ENCODE measurements around the gene WDFY2. TPM values are rescaled to one million over a fixed set of nuclear protein-coding genes. Genes with fewer than 3 reads are reported as not detected.
"Not testable (repeated sequence)": the region's sequence is repeated elsewhere in the genome, so short reads cannot be mapped to it uniquely, and the experiment has no call there.

The WDFY2 gene
- total RNA-seq, 1 experiment from 2014 or later = 9.9 TPM

- DNase-seq (ENCODE audit: low read depth) = no peak
These were observed 22.1 kb upstream of the WDFY2 start for GRCh38 chr13:51562011-51562671.

- DNase-seq (ENCODE audit: low read depth) = no peak
These were observed 20.0 kb upstream of the WDFY2 start for GRCh38 chr13:51564252-51564651.

- DNase-seq (ENCODE audit: low read depth) = no peak
These were observed 19.6 kb upstream of the WDFY2 start for GRCh38 chr13:51564671-51565070.

GRCh38 chr13:51569001-51569400 lies 15.3 kb upstream of the WDFY2 start:
- not testable (repeated sequence) for DNase-seq (ENCODE audit: low read depth)

GRCh38 chr13:51576754-51577153 lies 7.5 kb upstream of the WDFY2 start:
- DNase-seq (ENCODE audit: low read depth) = no peak

- no peak for DNase-seq (ENCODE audit: low read depth)
These were observed 6.6 kb upstream of the WDFY2 start for GRCh38 chr13:51577690-51578089.

- no peak for DNase-seq (ENCODE audit: low read depth)
These were observed 4.6 kb upstream of the WDFY2 start for GRCh38 chr13:51579676-51580075.

- DNase-seq (ENCODE audit: low read depth) = no peak
These were observed 3.0 kb upstream of the WDFY2 start for GRCh38 chr13:51581148-51581820.

GRCh38 chr13:51583469-51583874 lies 790 bp upstream of the WDFY2 start:
- no peak for DNase-seq (ENCODE audit: low read depth)

- DNase-seq (ENCODE audit: low read depth) = no peak
These were observed 740 bp downstream of the WDFY2 start for GRCh38 chr13:51584731-51585672.

GRCh38 chr13:51585696-51586095 lies 1.4 kb downstream of the WDFY2 start:
- peak; percentile 77 for DNase-seq (ENCODE audit: low read depth)

- DNase-seq (ENCODE audit: low read depth) = no peak
These were observed 3.1 kb downstream of the WDFY2 start for GRCh38 chr13:51587372-51587771.

GRCh38 chr13:51588406-51588949 lies 4.2 kb downstream of the WDFY2 start:
- DNase-seq (ENCODE audit: low read depth) = no peak

- DNase-seq (ENCODE audit: low read depth) = no peak
These were observed 5.5 kb downstream of the WDFY2 start for GRCh38 chr13:51589793-51590192.

GRCh38 chr13:51590231-51590970 lies 6.1 kb downstream of the WDFY2 start:
- no peak for DNase-seq (ENCODE audit: low read depth)

GRCh38 chr13:51590971-51591627 lies 6.8 kb downstream of the WDFY2 start:
- peak; percentile 90 for DNase-seq (ENCODE audit: low read depth)

- not testable (repeated sequence) for DNase-seq (ENCODE audit: low read depth)
These were observed 7.7 kb downstream of the WDFY2 start for GRCh38 chr13:51591938-51592337.

- no peak for DNase-seq (ENCODE audit: low read depth)
These were observed 10.2 kb downstream of the WDFY2 start for GRCh38 chr13:51594432-51594831.

GRCh38 chr13:51595416-51595815 lies 11.2 kb downstream of the WDFY2 start:
- no peak for DNase-seq (ENCODE audit: low read depth)

- no peak for DNase-seq (ENCODE audit: low read depth)
These were observed 12.3 kb downstream of the WDFY2 start for GRCh38 chr13:51596541-51596940.

All from HT1080 (cell line).